ENCODE measurements around the gene PSTK.

The PSTK gene

DNA sequence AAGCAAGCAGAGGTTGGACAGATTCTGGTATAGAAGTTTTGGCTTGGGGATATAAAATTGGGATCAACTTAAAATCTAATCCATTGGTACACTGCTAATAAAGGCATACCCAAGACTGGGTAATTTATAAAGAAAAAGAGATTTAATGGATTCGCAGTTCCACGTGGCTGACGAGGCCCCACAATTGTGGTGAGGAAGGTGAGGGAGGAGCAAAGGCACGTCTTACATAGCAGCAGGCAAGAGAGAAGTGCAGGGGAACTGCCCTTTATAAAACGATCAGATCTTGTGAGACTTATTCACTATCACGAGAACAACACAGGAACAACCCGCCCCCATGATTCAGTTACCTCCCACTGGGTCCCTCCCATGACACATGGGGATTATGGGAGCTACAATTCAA lies 38.3 kb downstream of the PSTK start:
- Histone ChIP-seq H2AFZ (ENCODE audit: low read depth, low read length) (no peak overlapping the region), H4K20me1 (ENCODE audit: insufficient read depth, low read length) (no peaks in the 10 kb centered on the region), H3K4me1 (ENCODE audit: low read length) (no peaks in the 10 kb centered on the region), H3K9ac (ENCODE audit: low read length) (no peak overlapping the region), H3K9me3 (ENCODE audit: insufficient read depth, low read length) (no peaks in the 10 kb centered on the region), H3K79me2 (ENCODE audit: low read length) (no peaks in the 10 kb centered on the region), H3K27ac (ENCODE audit: low read length) (no peak overlapping the region), H3K4me2 (ENCODE audit: low read length) (no peak overlapping the region), H3K4me3 (ENCODE audit: low read length) (no peak overlapping the region), H3K36me3 (replicated peaks; ENCODE audit: low read depth, low read length) (no peaks in the 10 kb centered on the region), H3K27me3 (ENCODE audit: low read depth, low read length) (no peaks in the 10 kb centered on the region)
- no peak for TF ChIP-seq EZH2phosphoT487 (IDR thresholded peaks at IDR 0.05; ENCODE audit: low read depth)
- TF ChIP-seq, protein P1, sequence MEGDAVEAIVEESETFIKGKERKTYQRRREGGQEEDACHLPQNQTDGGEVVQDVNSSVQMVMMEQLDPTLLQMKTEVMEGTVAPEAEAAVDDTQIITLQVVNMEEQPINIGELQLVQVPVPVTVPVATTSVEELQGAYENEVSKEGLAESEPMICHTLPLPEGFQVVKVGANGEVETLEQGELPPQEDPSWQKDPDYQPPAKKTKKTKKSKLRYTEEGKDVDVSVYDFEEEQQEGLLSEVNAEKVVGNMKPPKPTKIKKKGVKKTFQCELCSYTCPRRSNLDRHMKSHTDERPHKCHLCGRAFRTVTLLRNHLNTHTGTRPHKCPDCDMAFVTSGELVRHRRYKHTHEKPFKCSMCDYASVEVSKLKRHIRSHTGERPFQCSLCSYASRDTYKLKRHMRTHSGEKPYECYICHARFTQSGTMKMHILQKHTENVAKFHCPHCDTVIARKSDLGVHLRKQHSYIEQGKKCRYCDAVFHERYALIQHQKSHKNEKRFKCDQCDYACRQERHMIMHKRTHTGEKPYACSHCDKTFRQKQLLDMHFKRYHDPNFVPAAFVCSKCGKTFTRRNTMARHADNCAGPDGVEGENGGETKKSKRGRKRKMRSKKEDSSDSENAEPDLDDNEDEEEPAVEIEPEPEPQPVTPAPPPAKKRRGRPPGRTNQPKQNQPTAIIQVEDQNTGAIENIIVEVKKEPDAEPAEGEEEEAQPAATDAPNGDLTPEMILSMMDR (IDR thresholded peaks at IDR 0.05; ENCODE audit: low read depth, low read length), result no peak

DNA sequence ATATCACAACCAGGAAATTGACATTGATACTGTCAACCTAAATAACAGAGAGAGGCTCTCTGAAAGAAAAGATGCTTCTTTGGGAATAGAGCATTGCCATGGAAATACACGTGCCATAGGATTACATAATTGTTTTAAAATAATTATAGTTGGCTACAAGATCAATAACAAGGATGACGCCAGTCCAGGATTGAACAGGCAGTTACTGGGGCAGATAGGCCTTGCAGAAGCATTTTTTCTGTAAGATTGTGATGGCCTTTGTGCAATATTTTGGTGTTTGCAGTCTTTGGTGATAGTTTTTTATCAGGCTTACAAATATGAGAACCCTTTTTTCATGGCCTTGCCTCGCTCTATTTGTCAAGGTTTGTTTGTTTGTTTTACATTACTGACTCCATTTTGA lies 39.1 kb downstream of the PSTK start:
- H4K20me1 ChIP-seq (ENCODE audit: insufficient read depth, low read length), result no peaks in the 10 kb centered on the region

DNA sequence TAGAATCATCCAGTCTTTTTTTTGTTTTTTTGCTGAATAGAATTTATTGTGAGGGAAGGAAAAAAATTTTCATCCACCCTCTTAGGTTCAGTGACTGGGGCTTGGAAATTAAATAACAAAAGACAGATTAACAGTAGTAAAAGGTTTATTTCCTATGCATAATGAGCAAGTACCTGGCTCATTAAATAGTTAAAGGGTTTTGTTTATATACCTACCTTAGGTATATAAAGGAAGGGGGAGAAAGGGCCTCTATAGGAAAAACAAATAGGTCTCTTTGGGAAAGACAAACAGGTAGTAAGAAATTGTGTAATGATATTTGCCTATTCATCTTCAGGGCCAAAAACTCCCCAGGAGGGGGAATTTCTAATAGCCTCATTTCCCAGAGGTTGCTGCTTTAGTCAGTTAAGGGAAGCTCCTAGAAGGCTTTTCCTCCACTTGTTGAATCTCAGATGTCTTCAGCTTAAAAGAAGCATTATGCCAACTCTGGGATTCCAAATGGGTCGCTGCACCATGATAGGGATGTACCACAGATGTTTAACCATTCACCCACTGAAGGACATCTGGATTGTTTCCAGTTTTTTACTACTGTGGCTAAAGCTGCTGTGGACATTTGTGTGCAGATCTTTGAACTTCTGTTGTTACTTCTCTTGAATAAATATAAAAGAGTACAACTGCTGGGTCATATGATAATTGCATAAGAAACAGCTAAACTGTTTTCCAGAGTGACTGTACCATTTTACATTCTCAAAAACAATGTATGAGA lies 39.9 kb downstream of the PSTK start:
- Histone ChIP-seq H3K36me3 (replicated peaks; ENCODE audit: low read depth, low read length) (no peaks in the 10 kb centered on the region), H3K9me3 (ENCODE audit: insufficient read depth, low read length) (no peaks in the 10 kb centered on the region), H4K20me1 (ENCODE audit: insufficient read depth, low read length) (no peaks in the 10 kb centered on the region), H3K27ac (ENCODE audit: low read length) (no peak overlapping the region), H3K4me1 (ENCODE audit: low read length) (no peaks in the 10 kb centered on the region), H3K79me2 (ENCODE audit: low read length) (no peaks in the 10 kb centered on the region), H3K9ac (ENCODE audit: low read length) (no peak overlapping the region), H3K27me3 (ENCODE audit: low read depth, low read length) (no peaks in the 10 kb centered on the region), H2AFZ (ENCODE audit: low read depth, low read length) (no peak overlapping the region), H3K4me3 (ENCODE audit: low read length) (no peak overlapping the region), H3K4me2 (ENCODE audit: low read length) (no peak overlapping the region)
- TF ChIP-seq, protein P1 (IDR thresholded peaks at IDR 0.05; ENCODE audit: low read depth, low read length), result no peak
- no peak for TF ChIP-seq EZH2phosphoT487 (IDR thresholded peaks at IDR 0.05; ENCODE audit: low read depth)

More for the DNA sequence above, 39.1 kb downstream of the PSTK start:
- H3K9me3 ChIP-seq (ENCODE audit: insufficient read depth, low read length), result no peaks in the 10 kb centered on the region
- no peak overlapping the region for H3K4me3 ChIP-seq (ENCODE audit: low read length)
- no peak overlapping the region for H3K9ac ChIP-seq (ENCODE audit: low read length)
- no peak overlapping the region for H3K27ac ChIP-seq (ENCODE audit: low read length)
- H3K4me1 ChIP-seq (ENCODE audit: low read length), result no peaks in the 10 kb centered on the region
- no peaks in the 10 kb centered on the region for H3K27me3 ChIP-seq (ENCODE audit: low read depth, low read length)
- no peak overlapping the region for H2AFZ ChIP-seq (ENCODE audit: low read depth, low read length)
- H3K4me2 ChIP-seq (ENCODE audit: low read length), result no peak overlapping the region
- TF ChIP-seq, protein P1 (IDR thresholded peaks at IDR 0.05; ENCODE audit: low read depth, low read length), result no peak
- no peak for TF ChIP-seq EZH2phosphoT487 (IDR thresholded peaks at IDR 0.05; ENCODE audit: low read depth)
- H3K79me2 ChIP-seq (ENCODE audit: low read length), result no peaks in the 10 kb centered on the region
- H3K36me3 ChIP-seq (replicated peaks; ENCODE audit: low read depth, low read length), result no peaks in the 10 kb centered on the region

DNA sequence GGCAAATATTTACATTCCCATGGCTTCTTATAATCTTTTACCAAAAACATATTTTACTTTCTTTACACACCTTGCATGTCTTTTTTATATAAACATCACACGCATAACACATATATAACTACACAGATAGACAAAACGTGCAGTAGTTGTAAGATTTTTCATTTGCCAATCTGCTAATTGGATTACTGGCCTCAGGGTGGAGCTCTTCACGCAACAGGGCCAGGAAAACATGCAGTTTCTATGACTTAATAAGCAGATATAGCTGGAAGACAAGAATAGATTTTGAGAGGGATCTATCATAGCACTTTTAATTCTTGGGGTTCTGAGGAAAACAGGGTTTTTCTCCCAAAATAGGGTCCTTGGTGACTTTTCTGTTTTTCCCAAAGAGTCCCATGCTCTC lies 41.3 kb downstream of the PSTK start:
- Histone ChIP-seq H3K9me3 (ENCODE audit: insufficient read depth, low read length) (no peaks in the 10 kb centered on the region), H3K27ac (ENCODE audit: low read length) (no peak overlapping the region), H3K4me2 (ENCODE audit: low read length) (no peak overlapping the region), H3K27me3 (ENCODE audit: low read depth, low read length) (no peaks in the 10 kb centered on the region), H3K4me1 (ENCODE audit: low read length) (no peaks in the 10 kb centered on the region), H3K36me3 (replicated peaks; ENCODE audit: low read depth, low read length) (no peaks in the 10 kb centered on the region), H2AFZ (ENCODE audit: low read depth, low read length) (no peak overlapping the region), H3K4me3 (ENCODE audit: low read length) (no peak overlapping the region), H3K79me2 (ENCODE audit: low read length) (no peaks in the 10 kb centered on the region), H4K20me1 (ENCODE audit: insufficient read depth, low read length) (no peaks in the 10 kb centered on the region), H3K9ac (ENCODE audit: low read length) (no peak overlapping the region)
- no peak for TF ChIP-seq EZH2phosphoT487 (IDR thresholded peaks at IDR 0.05; ENCODE audit: low read depth)
- TF ChIP-seq, protein P1 (IDR thresholded peaks at IDR 0.05; ENCODE audit: low read depth, low read length), result peak; percentile 43

Measured in OCI-LY3 (cell line).